DOHH2 (cell line): ENCODE measurements around the gene HSDL2.

Experiments used
- H3F3A ChIP-seq: fragments of 200-600 bp; sonication (generic), shearing (Covaris generic); 2 replicates; pipeline ENCODE4 v1.6.0; 2016; ENCODE audit warnings: antibody characterized with exemption, mild to moderate bottlenecking; ENCODE audit not compliant: control insufficient read depth, insufficient read depth
- H3K27ac ChIP-seq: fragments of 200-600 bp; sonication (generic); 2 replicates; pipeline ENCODE4 v1.5.1; 2014; ENCODE audit warnings: low read depth, mild to moderate bottlenecking, low read length, moderate library complexity
- H3K27me3 ChIP-seq: fragments of 200-600 bp; sonication (generic); 2 replicates; pipeline ENCODE4 v1.6.1; 2014; ENCODE audit warnings: mild to moderate bottlenecking, low read length, mixed read lengths; ENCODE audit not compliant: control insufficient read depth
- H3K36me3 ChIP-seq: fragments of 200-600 bp; sonication (generic); 2 replicates; pipeline ENCODE4 v1.6.1; 2014; ENCODE audit warnings: mild to moderate bottlenecking, low read length, moderate library complexity, mixed read lengths; ENCODE audit not compliant: control insufficient read depth
- H3K4me1 ChIP-seq: fragments of 200-600 bp; sonication (generic); 2 replicates; pipeline ENCODE4 v1.6.1; 2014; ENCODE audit warnings: mild to moderate bottlenecking, low read length, mixed read lengths; ENCODE audit not compliant: control insufficient read depth
- H3K4me2 ChIP-seq: fragments of 200-600 bp; sonication (generic); 2 replicates; pipeline ENCODE4 v1.6.0; 2014; ENCODE audit warnings: mild to moderate bottlenecking, low read length, moderate library complexity
- H3K4me3 ChIP-seq: fragments of 200-600 bp; sonication (generic); 2 replicates; pipeline ENCODE4 v1.5.1; 2014; ENCODE audit warnings: mild to moderate bottlenecking, low read length, mixed read lengths
- H3K79me2 ChIP-seq: fragments of 200-600 bp; sonication (generic); 2 replicates; pipeline ENCODE4 v1.6.1; 2014; ENCODE audit warnings: mild to moderate bottlenecking, low read length, mixed read lengths; ENCODE audit not compliant: control insufficient read depth
- H3K9me2 ChIP-seq: fragments of 200-600 bp; sonication (generic); replicated peaks from 2 replicates; pipeline ENCODE4 v1.6.1; 2014; ENCODE audit warnings: mild to moderate bottlenecking, low read length, mixed read lengths; ENCODE audit not compliant: control insufficient read depth
- H3K9me3 ChIP-seq: fragments of 200-600 bp; sonication (generic); 2 replicates; pipeline ENCODE4 v1.6.1; 2014; ENCODE audit warnings: antibody characterized with exemption, low read length, mixed read lengths; ENCODE audit not compliant: control insufficient read depth, insufficient read depth
- H4K20me1 ChIP-seq: fragments of 200-600 bp; sonication (generic); 2 replicates; pipeline ENCODE4 v1.6.0; 2014; ENCODE audit warnings: low read depth, mild to moderate bottlenecking, antibody characterized with exemption, low read length, moderate library complexity; ENCODE audit not compliant: control insufficient read depth, insufficient read depth
- EZH2phosphoT487 ChIP-seq: fragments of 200-600 bp; sonication (generic); IDR thresholded peaks from 2 replicates; pipeline ENCODE4 v1.6.1; 2017; ENCODE audit warnings: borderline replicate concordance, mild to moderate bottlenecking, antibody characterized with exemption, low read length, moderate library complexity, mixed read lengths
- TF ChIP-seq, protein P1 (sequence below): fragments of 200-600 bp; sonication (generic); IDR thresholded peaks from one replicate; pipeline ENCODE4 v1.5.1; 2014; ENCODE audit warnings: antibody characterized with exemption, mild to moderate bottlenecking, low read depth, low read length; ENCODE audit not compliant: poor library complexity, severe bottlenecking

The HSDL2 gene

DNA sequence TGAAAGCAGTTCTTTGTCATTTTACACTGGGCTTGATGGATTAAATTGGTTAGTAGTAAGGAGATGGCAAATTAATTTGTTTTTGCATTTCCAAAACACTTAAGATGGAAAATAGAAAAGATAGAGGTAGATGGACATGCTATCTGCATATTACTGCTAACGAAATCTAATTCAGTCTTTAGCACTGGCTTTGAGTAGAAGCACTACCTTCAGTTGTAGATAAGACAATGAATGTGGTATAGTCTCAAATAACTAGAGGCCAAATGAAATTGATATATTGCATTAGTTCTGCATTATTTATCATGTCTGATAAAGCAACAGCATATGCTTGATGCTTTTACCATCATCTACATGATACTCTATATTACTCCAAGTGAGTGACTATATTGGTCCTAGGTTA is 140.2 kb downstream of the HSDL2 start:
- Histone ChIP-seq H3K36me3 (no peaks in the 10 kb centered on the region), H3K27ac (no peak overlapping the region), H3K4me1 (no peaks in the 10 kb centered on the region), H3K9me2 (no peaks in the 10 kb centered on the region), H3K4me3 (no peak overlapping the region), H3F3A (no peaks in the 10 kb centered on the region), H3K4me2 (no peak overlapping the region), H3K79me2 (peaks cover 38% of the 10 kb centered on the region), H3K27me3 (no peaks in the 10 kb centered on the region), H3K9me3 (no peaks in the 10 kb centered on the region), H4K20me1 (no peaks in the 10 kb centered on the region)
- no peak for TF ChIP-seq EZH2phosphoT487
- TF ChIP-seq, protein P1, sequence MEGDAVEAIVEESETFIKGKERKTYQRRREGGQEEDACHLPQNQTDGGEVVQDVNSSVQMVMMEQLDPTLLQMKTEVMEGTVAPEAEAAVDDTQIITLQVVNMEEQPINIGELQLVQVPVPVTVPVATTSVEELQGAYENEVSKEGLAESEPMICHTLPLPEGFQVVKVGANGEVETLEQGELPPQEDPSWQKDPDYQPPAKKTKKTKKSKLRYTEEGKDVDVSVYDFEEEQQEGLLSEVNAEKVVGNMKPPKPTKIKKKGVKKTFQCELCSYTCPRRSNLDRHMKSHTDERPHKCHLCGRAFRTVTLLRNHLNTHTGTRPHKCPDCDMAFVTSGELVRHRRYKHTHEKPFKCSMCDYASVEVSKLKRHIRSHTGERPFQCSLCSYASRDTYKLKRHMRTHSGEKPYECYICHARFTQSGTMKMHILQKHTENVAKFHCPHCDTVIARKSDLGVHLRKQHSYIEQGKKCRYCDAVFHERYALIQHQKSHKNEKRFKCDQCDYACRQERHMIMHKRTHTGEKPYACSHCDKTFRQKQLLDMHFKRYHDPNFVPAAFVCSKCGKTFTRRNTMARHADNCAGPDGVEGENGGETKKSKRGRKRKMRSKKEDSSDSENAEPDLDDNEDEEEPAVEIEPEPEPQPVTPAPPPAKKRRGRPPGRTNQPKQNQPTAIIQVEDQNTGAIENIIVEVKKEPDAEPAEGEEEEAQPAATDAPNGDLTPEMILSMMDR: no peak

DNA sequence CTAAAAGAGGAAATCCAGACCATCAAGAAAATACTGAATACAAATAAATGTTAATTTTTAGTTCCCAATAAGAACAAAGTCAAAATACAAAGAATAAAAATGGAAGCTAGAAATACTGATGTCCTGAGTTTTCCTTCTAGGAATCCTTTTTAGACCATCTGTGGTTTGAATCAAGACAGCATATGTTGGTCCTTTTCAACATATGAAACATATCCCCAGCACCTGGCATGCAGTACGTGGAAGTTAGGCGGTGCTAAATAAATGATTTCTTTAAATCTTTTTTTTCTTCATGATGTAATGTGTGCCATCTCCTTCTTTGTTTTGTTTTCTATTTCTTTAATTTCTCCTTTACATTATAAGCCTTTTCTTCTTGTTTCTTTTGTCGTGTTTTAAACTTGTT is 140.7 kb downstream of the HSDL2 start:
- H3K27ac ChIP-seq: no peak overlapping the region
- no peaks in the 10 kb centered on the region for H3K9me3 ChIP-seq

More for the DNA sequence above, 140.7 kb downstream of the HSDL2 start:
- no peaks in the 10 kb centered on the region for H3K27me3 ChIP-seq
- no peaks in the 10 kb centered on the region for H3K4me1 ChIP-seq
- H3K4me3 ChIP-seq: no peak overlapping the region
- H3K9me2 ChIP-seq: no peaks in the 10 kb centered on the region
- peaks cover 41% of the 10 kb centered on the region for H3K79me2 ChIP-seq
- no peak for TF ChIP-seq EZH2phosphoT487
- no peaks in the 10 kb centered on the region for H3K36me3 ChIP-seq
- no peaks in the 10 kb centered on the region for H3F3A ChIP-seq
- H4K20me1 ChIP-seq: no peaks in the 10 kb centered on the region
- no peak overlapping the region for H3K4me2 ChIP-seq
